Glutamatergic neuron (in vitro differentiated cells): Measurements from ENCODE around the gene DNAL1. TPM values are rescaled to one million over a fixed set of nuclear protein-coding genes. Genes with fewer than 3 reads are reported as not detected.

Experiments
- DNase-seq: peaks from one replicate; pipeline ENCODE4 v3.0.0; 2022
- H3K27ac Mint-ChIP-seq: one replicate; pipeline ENCODE4 v1.8.0; 2020; ENCODE audit warnings: mild to moderate bottlenecking, mixed read lengths, inconsistent platforms; ENCODE audit not compliant: unreplicated experiment
- H3K27me3 Mint-ChIP-seq: one replicate; pipeline ENCODE4 v1.8.0; 2020; ENCODE audit warnings: mild to moderate bottlenecking, moderate library complexity, mixed read lengths, inconsistent platforms; ENCODE audit not compliant: unreplicated experiment
- H3K36me3 Mint-ChIP-seq: one replicate; pipeline ENCODE4 v1.8.0; 2020; ENCODE audit warnings: mild to moderate bottlenecking, mixed read lengths, inconsistent platforms; ENCODE audit not compliant: unreplicated experiment
- H3K4me1 Mint-ChIP-seq: one replicate; pipeline ENCODE4 v1.8.0; 2020; ENCODE audit warnings: mild to moderate bottlenecking, low read depth, mixed read lengths, inconsistent platforms; ENCODE audit not compliant: unreplicated experiment
- H3K4me3 Mint-ChIP-seq: one replicate; pipeline ENCODE4 v1.8.0; 2020; ENCODE audit warnings: mild to moderate bottlenecking, mixed read lengths, inconsistent platforms; ENCODE audit not compliant: unreplicated experiment
- H3K9me3 Mint-ChIP-seq: one replicate; pipeline ENCODE4 v1.8.0; 2020; ENCODE audit warnings: mild to moderate bottlenecking, moderate library complexity, mixed read lengths, inconsistent platforms; ENCODE audit not compliant: unreplicated experiment
- CTCF ChIP-seq: fragments of 200-600 bp; sonication (generic); IDR thresholded peaks from one replicate; pipeline ENCODE4 v1.5.0; 2021; ENCODE audit not compliant: partially characterized antibody, unreplicated experiment
- long read RNA-seq: library from polyadenylated mRNA; unstranded; transcript quantifications from one replicate; pipeline ENCODE4 v2.0.0, GENCODE V29; 2020; ENCODE audit not compliant: unreplicated experiment
- total RNA-seq: library from RNA; stranded (reverse); fragmentation: NEBNext Ultra II Directional; extraction: Animal tissue kit (Norgen Biotek cat#: 25700); gene quantifications from one replicate; pipeline ENCODE4 v1.2.1, GENCODE V29; 2021; ENCODE audit not compliant: unreplicated experiment

Gene DNAL1
- total RNA-seq: 18.5 TPM
- long read RNA-seq, full-length matches to known transcripts: 1 of 3 reads
- long read RNA-seq, partial matches to known transcripts: 1 of 3 reads
- long read RNA-seq, other reads (novel, unspliced or antisense): 1 of 3 reads

GRCh38 chr14:73644531-73645247 lies at the start of gene DNAL1:
Gene DNAL1, plus strand, starts transcription at chr14:73644986. Its CDS starts 54 bp downstream, at chr14:73645040.
- Mint-ChIP-seq H3K4me3 (peak within 1 kb of the TSS; percentile 99), H3K9me3 (peaks cover 4% of the 10 kb centered on the region), H3K36me3 (no peaks in the 10 kb centered on the region), H3K27me3 (peaks cover 4% of the 10 kb centered on the region), H3K27ac (peak within 1 kb of the TSS; percentile 98), H3K4me1 (peaks cover 10% of the 10 kb centered on the region)
- DNase-seq: peak; percentile 97
- TF ChIP-seq CTCF: no peak

- H3K27ac Mint-ChIP-seq: no peak overlapping the region
- H3K9me3 Mint-ChIP-seq: no peaks in the 10 kb centered on the region
- no peak for DNase-seq
- no peak for TF ChIP-seq CTCF
- no peak overlapping the region for H3K4me3 Mint-ChIP-seq
- H3K27me3 Mint-ChIP-seq: no peaks in the 10 kb centered on the region
- no peaks in the 10 kb centered on the region for H3K36me3 Mint-ChIP-seq
- no peaks in the 10 kb centered on the region for H3K4me1 Mint-ChIP-seq
Measured at GRCh38 chr14:73599499-73599898, 45.3 kb upstream of the DNAL1 start.

GRCh38 chr14:73602994-73603393 lies 41.8 kb upstream of the DNAL1 start:
- TF ChIP-seq CTCF: no peak
- Mint-ChIP-seq H3K36me3 (peaks cover 4% of the 10 kb centered on the region), H3K9me3 (no peaks in the 10 kb centered on the region), H3K27me3 (no peaks in the 10 kb centered on the region), H3K4me3 (no peak overlapping the region), H3K27ac (no peak overlapping the region), H3K4me1 (no peaks in the 10 kb centered on the region)
- no peak for DNase-seq

- peaks cover 4% of the 10 kb centered on the region for H3K36me3 Mint-ChIP-seq
- H3K4me1 Mint-ChIP-seq: no peaks in the 10 kb centered on the region
- no peak overlapping the region for H3K27ac Mint-ChIP-seq
- TF ChIP-seq CTCF: no peak
- peaks cover 2% of the 10 kb centered on the region for H3K27me3 Mint-ChIP-seq
- peaks cover 4% of the 10 kb centered on the region for H3K9me3 Mint-ChIP-seq
- DNase-seq: no peak
- H3K4me3 Mint-ChIP-seq: no peak overlapping the region
Measured at GRCh38 chr14:73606271-73606670, 38.5 kb upstream of the DNAL1 start.

- no peak overlapping the region for H3K4me3 Mint-ChIP-seq
- DNase-seq: no peak
- peaks cover 6% of the 10 kb centered on the region for H3K9me3 Mint-ChIP-seq
- H3K36me3 Mint-ChIP-seq: peaks cover 4% of the 10 kb centered on the region
- H3K4me1 Mint-ChIP-seq: no peaks in the 10 kb centered on the region
- no peak overlapping the region for H3K27ac Mint-ChIP-seq
- H3K27me3 Mint-ChIP-seq: peaks cover 2% of the 10 kb centered on the region
- no peak for TF ChIP-seq CTCF
Measured at GRCh38 chr14:73607241-73607640, 37.5 kb upstream of the DNAL1 start.
